ENCODE results near the gene EFR3B.

- TF ChIP-seq CTCF (IDR thresholded peaks at IDR 0.05) (no peak), POLR2A (IDR thresholded peaks at IDR 0.05) (no peak)
These were observed 15.8 kb upstream of the EFR3B start for GRCh38 chr2:25026008-25026530.
